ENCODE data around the gene PNPT1. TPM values are rescaled to one million over a fixed set of nuclear protein-coding genes. Genes with fewer than 3 reads are reported as not detected.

Gene PNPT1
- total and polyA plus RNA-seq, 2 of the 13 experiments (the other 11 are each of a cell fraction or from before 2014, with no cell fraction given) = 23.4 to 61.0 TPM

- no peak for TF ChIP-seq ZNF512B (CRISPR knock-in tag; IDR thresholded peaks at IDR 0.05; ENCODE audit: borderline replicate concordance)
- TF ChIP-seq ZNF784 (CRISPR knock-in tag; IDR thresholded peaks at IDR 0.05; ENCODE audit: borderline replicate concordance) = no peak
- 0 out of 2 replicates have a peak, but pooled peaks have one; percentile 9 for TF ChIP-seq ZNF687 (CRISPR knock-in tag; IDR thresholded peaks at IDR 0.05)
- TF ChIP-seq ZSCAN25 (CRISPR knock-in tag; IDR thresholded peaks at IDR 0.05) = no peak
- no peak for TF ChIP-seq HDAC6 (IDR thresholded peaks at IDR 0.05; ENCODE audit: low read depth, low read length)
- no peak for TF ChIP-seq BCL3 (CRISPR knock-in tag; IDR thresholded peaks at IDR 0.05)
- no peak for TF ChIP-seq MYPOP (CRISPR knock-in tag; IDR thresholded peaks at IDR 0.05)
- peak; percentile 21; the same call in 1 of the 2 replicates for TF ChIP-seq NRL (CRISPR knock-in tag; IDR thresholded peaks at IDR 0.05; ENCODE audit: borderline replicate concordance)
- TF ChIP-seq KLF15 (CRISPR knock-in tag; IDR thresholded peaks at IDR 0.05; ENCODE audit: borderline replicate concordance) = no peak
- TF ChIP-seq JUN (CRISPR knock-in tag; IDR thresholded peaks at IDR 0.05) = no peak
Measured at GRCh38 chr2:55621802-55622201, 71.8 kb downstream of the PNPT1 start (continued).
